H9 (cell line): ENCODE measurements around the gene SIK2. TPM values are rescaled to one million over a fixed set of nuclear protein-coding genes. Genes with fewer than 3 reads are reported as not detected.

ENCODE experiments used
- DNase-seq: peaks from one replicate; pipeline ENCODE4 v3.0.0-alpha.2; 2017
- H2AFZ ChIP-seq: one replicate; pipeline ENCODE4 v1.6.1; 2013; ENCODE audit warnings: mild to moderate bottlenecking, low read length, control low read depth, moderate library complexity
- H2AK5ac ChIP-seq: 2 replicates; pipeline ENCODE4 v1.6.1; 2013; ENCODE audit warnings: low read length, control low read depth, mixed read lengths; ENCODE audit not compliant: insufficient read length
- H2BK120ac ChIP-seq: one replicate; pipeline ENCODE4 v1.6.1; 2013; ENCODE audit warnings: low read depth, mild to moderate bottlenecking, low read length, control low read depth, inconsistent platforms; ENCODE audit not compliant: poor library complexity, severe bottlenecking
- H2BK12ac ChIP-seq: 2 replicates; pipeline ENCODE4 v1.6.1; 2013; ENCODE audit warnings: low read length, control low read depth, mixed read lengths, low read depth; ENCODE audit not compliant: insufficient read length
- H2BK15ac ChIP-seq: 2 replicates; pipeline ENCODE4 v1.6.1; 2013; ENCODE audit warnings: low read depth, low read length, control low read depth
- H2BK20ac ChIP-seq: one replicate; pipeline ENCODE4 v1.6.1; 2013; ENCODE audit warnings: low read depth, mild to moderate bottlenecking, low read length, control low read depth, inconsistent platforms; ENCODE audit not compliant: poor library complexity, severe bottlenecking
- H2BK5ac ChIP-seq: 2 replicates; pipeline ENCODE4 v1.6.1; 2013; ENCODE audit warnings: low read length, control low read depth, mixed read lengths; ENCODE audit not compliant: insufficient read length
- H3K14ac ChIP-seq: 2 replicates; pipeline ENCODE4 v1.6.1; 2013; ENCODE audit warnings: low read length, control low read depth; ENCODE audit not compliant: insufficient read depth
- H3K18ac ChIP-seq: 2 replicates; pipeline ENCODE4 v1.6.1; 2013; ENCODE audit warnings: low read depth, mild to moderate bottlenecking, mixed read lengths, low read length, control low read depth; ENCODE audit not compliant: insufficient read length
- H3K23ac ChIP-seq: 2 replicates; pipeline ENCODE4 v1.6.1; 2013; ENCODE audit warnings: low read length, control low read depth, mixed read lengths, low read depth; ENCODE audit not compliant: insufficient read length
- H3K23me2 ChIP-seq: 2 replicates; pipeline ENCODE4 v1.6.1; 2013; ENCODE audit warnings: low read depth, mild to moderate bottlenecking, mixed read lengths, low read length, control low read depth; ENCODE audit not compliant: insufficient read length, poor library complexity, severe bottlenecking
- H3K27ac ChIP-seq: 2 replicates; pipeline ENCODE4 v1.5.1; 2013; ENCODE audit warnings: low read length, control low read depth, mixed read lengths, low read depth; ENCODE audit not compliant: insufficient read length
- H3K27me3 ChIP-seq: 2 replicates; pipeline ENCODE4 v1.6.1; 2013; ENCODE audit warnings: low read length, control low read depth, inconsistent platforms; ENCODE audit not compliant: insufficient read depth
- H3K4ac ChIP-seq: 2 replicates; pipeline ENCODE4 v1.6.1; 2013; ENCODE audit warnings: low read depth, mild to moderate bottlenecking, control low read depth, inconsistent platforms, low read length, moderate library complexity
- H3K4me1 ChIP-seq: 2 replicates; pipeline ENCODE4 v1.6.1; 2013; ENCODE audit warnings: low read length, control low read depth, inconsistent platforms; ENCODE audit not compliant: insufficient read depth
- H3K4me2 ChIP-seq: 2 replicates; pipeline ENCODE4 v1.6.1; 2013; ENCODE audit warnings: low read length, control low read depth, mixed read lengths; ENCODE audit not compliant: insufficient read length, insufficient read depth
- H3K56ac ChIP-seq: 2 replicates; pipeline ENCODE4 v1.6.1; 2013; ENCODE audit warnings: low read depth, mild to moderate bottlenecking, mixed read lengths, low read length, control low read depth; ENCODE audit not compliant: insufficient read length
- H3K79me1 ChIP-seq: 2 replicates; pipeline ENCODE4 v1.6.1; 2013; ENCODE audit warnings: low read depth, mild to moderate bottlenecking, moderate library complexity, low read length, control low read depth, inconsistent platforms; ENCODE audit not compliant: insufficient read depth, poor library complexity, severe bottlenecking
- H3K79me2 ChIP-seq: 2 replicates; pipeline ENCODE4 v1.6.1; 2013; ENCODE audit warnings: low read length, control low read depth, inconsistent platforms; ENCODE audit not compliant: insufficient read depth
- H3K9ac ChIP-seq: 2 replicates; pipeline ENCODE4 v1.6.1; 2013; ENCODE audit warnings: low read length, control low read depth, mixed read lengths; ENCODE audit not compliant: insufficient read length; ENCODE audit errors: extremely low read depth
- H3K9me3 ChIP-seq: one replicate; pipeline ENCODE4 v1.6.1; 2013; ENCODE audit warnings: low read depth, low read length, inconsistent platforms; ENCODE audit not compliant: control insufficient read depth
- H3T11ph ChIP-seq: one replicate; pipeline ENCODE4 v1.6.1; 2013; ENCODE audit warnings: mild to moderate bottlenecking, low read length, control low read depth, inconsistent platforms
- H4K20me1 ChIP-seq: one replicate; pipeline ENCODE4 v1.6.1; 2013; ENCODE audit not compliant: control insufficient read depth, insufficient read length, insufficient read depth
- H4K5ac ChIP-seq: 2 replicates; pipeline ENCODE4 v1.6.1; 2013; ENCODE audit warnings: low read depth, mild to moderate bottlenecking, mixed read lengths, low read length, control low read depth; ENCODE audit not compliant: insufficient read length
- H4K8ac ChIP-seq: replicated peaks from 2 replicates; pipeline ENCODE4 v1.6.1; 2013; ENCODE audit warnings: low read length, control low read depth, mixed read lengths, low read depth; ENCODE audit not compliant: insufficient read length
- H4K91ac ChIP-seq: 2 replicates; pipeline ENCODE4 v1.6.1; 2013; ENCODE audit warnings: low read depth, mild to moderate bottlenecking, moderate library complexity, mixed read lengths, low read length, control low read depth; ENCODE audit not compliant: insufficient read length
- H3K27ac Mint-ChIP-seq, 3 experiments: 2 replicates in 2 of 3; 3 replicates in 1 of 3; pipeline ENCODE4 v1.8.0; 2020 to 2021; ENCODE audit warnings: mixed read lengths in 3 of 3, mild to moderate bottlenecking in 1 of 3, moderate library complexity in 1 of 3
- H3K27me3 Mint-ChIP-seq: 2 replicates; pipeline ENCODE4 v1.8.0; 2021; ENCODE audit warnings: low read depth, mild to moderate bottlenecking, moderate library complexity, mixed read lengths
- H3K36me3 Mint-ChIP-seq, 3 experiments: 2 replicates in 2 of 3; 3 replicates in 1 of 3; pipeline ENCODE4 v1.8.0; 2020 to 2021; ENCODE audit warnings: low read depth in 3 of 3, mixed read lengths in 3 of 3; ENCODE audit not compliant: insufficient read depth in 1 of 3
- H3K4me1 Mint-ChIP-seq, 2 experiments: 2 replicates each; pipeline ENCODE4 v1.8.0; 2020; ENCODE audit warnings: mixed read lengths in 2 of 2
- H3K4me3 Mint-ChIP-seq, 2 experiments: 2 replicates in 1 of 2; 3 replicates in 1 of 2; pipeline ENCODE4 v1.8.0; 2020 to 2021; ENCODE audit warnings: mild to moderate bottlenecking in 2 of 2, mixed read lengths in 2 of 2, moderate library complexity in 1 of 2
- H3K9me3 Mint-ChIP-seq, 2 experiments: 2 replicates in 1 of 2; 3 replicates in 1 of 2; pipeline ENCODE4 v1.8.0; 2020; ENCODE audit warnings: mild to moderate bottlenecking in 2 of 2, mixed read lengths in 2 of 2, moderate library complexity in 1 of 2
- CTCF ChIP-seq: fragments of 200-600 bp; sonication (generic); conservative IDR thresholded peaks from 3 replicates; pipeline ENCODE4 v1.8.0; 2021; ENCODE audit warnings: antibody characterized with exemption, mild to moderate bottlenecking
- WGBS: extraction: QIAGEN DNeasy Blood & Tissue Kit; methylation state at CpG from one replicate; pipeline ENCODE4 v1.1.7; 2013; ENCODE audit warnings: missing lambda C conversion rate, low lambda C conversion rate, mixed read lengths; ENCODE audit not compliant: insufficient read length; ENCODE audit errors: extremely low coverage; 5-methylcytosine and 5-hydroxymethylcytosine counted together
- total RNA-seq: library from RNA; stranded (reverse); gene quantifications from 2 replicates; pipeline ENCODE4 v1.2.1, GENCODE V29; 2021

The SIK2 gene
- total RNA-seq, 1 experiment from 2014 or later: 7.5 TPM

- Mint-ChIP-seq H3K4me3 (no peak overlapping the region), H3K4me1 (peaks cover 12 to 15% of the 10 kb centered on the region in 2 experiments), H3K36me3 (peaks cover 4 to 19% (median 9%) of the 10 kb centered on the region in 3 experiments; a peak in 5 of 7 replicates), H3K9me3 (no peaks in the 10 kb centered on the region), H3K27me3 (no peaks in the 10 kb centered on the region), H3K27ac (peak overlapping the region in 1 of 3 experiments; percentile 1; a peak in 2 of 7 replicates)
- Histone ChIP-seq H3K18ac (no peak overlapping the region), H3K79me2 (no peaks in the 10 kb centered on the region), H2BK120ac (no peak overlapping the region), H3T11ph (no peak overlapping the region), H3K9ac (no peak overlapping the region), H4K5ac (no peak overlapping the region), H3K23me2 (no peaks in the 10 kb centered on the region), H3K23ac (no peak overlapping the region), H3K79me1 (no peaks in the 10 kb centered on the region), H2BK12ac (no peak overlapping the region), H4K20me1 (no peaks in the 10 kb centered on the region), H3K56ac (no peak overlapping the region), H2AK5ac (no peak overlapping the region), H2BK5ac (no peak overlapping the region), H3K4ac (no peak overlapping the region), H3K9me3 (no peaks in the 10 kb centered on the region), H2BK15ac (no peak overlapping the region), H3K27ac (no peak overlapping the region), H3K4me2 (no peak overlapping the region), H2AFZ (no peak overlapping the region), H3K14ac (no peak overlapping the region), H3K27me3 (no peaks in the 10 kb centered on the region), H4K91ac (no peak overlapping the region), H3K4me1 (no peaks in the 10 kb centered on the region), H4K8ac (no peak overlapping the region), H2BK20ac (no peak overlapping the region)
- no peak for DNase-seq
- TF ChIP-seq CTCF: no peak
- WGBS: no CpG with 5 or more reads among the region's 4 CpGs
Observed at GRCh38 chr11:111714522-111714921, 112.3 kb downstream of the SIK2 start.
